ENCODE measurements around the gene DNMT3B.

Gene DNMT3B

DNA sequence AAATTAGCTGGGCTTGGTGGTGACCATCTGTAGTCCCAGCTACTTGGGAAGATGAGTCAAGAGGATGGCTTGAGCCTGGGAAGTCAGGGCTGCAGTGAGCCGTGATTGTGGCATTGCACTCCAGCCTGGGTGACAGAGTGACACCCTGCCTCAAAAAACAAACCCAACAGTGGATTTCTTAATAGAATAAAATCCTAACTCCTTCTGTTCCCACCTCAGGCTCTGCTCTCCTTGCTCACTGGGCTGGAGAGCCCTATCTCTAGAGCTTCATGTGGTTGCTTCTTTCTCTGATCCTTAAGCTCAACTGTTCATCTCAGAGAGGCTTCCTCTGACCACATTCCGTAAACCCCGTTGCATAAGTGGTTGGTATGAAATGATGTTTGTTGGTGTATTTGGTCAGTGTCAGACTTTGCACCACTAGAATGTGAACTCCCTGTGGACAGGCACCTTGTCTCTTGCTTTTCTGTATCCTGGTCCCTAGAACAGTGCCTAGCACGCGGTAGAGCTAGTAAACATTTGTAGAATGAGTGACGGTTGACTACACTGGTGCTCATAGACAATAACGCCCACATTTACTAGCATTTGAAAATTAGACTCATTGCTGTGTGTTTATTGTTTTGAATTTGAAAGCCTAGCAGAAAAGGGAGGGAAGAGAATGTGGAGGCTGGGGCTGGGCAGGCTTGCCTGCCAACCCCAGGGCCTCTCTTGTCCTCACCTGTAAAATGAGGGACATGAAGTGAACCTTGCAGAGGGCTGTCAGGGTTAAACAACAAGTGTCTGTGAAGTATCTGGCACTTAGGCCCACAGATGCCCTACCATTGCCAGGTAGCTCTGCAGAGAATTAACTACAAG, 61.8 kb downstream of the DNMT3B start:
- no peak for DNase-seq (ENCODE audit: low read depth in 2 of 2)

DNA sequence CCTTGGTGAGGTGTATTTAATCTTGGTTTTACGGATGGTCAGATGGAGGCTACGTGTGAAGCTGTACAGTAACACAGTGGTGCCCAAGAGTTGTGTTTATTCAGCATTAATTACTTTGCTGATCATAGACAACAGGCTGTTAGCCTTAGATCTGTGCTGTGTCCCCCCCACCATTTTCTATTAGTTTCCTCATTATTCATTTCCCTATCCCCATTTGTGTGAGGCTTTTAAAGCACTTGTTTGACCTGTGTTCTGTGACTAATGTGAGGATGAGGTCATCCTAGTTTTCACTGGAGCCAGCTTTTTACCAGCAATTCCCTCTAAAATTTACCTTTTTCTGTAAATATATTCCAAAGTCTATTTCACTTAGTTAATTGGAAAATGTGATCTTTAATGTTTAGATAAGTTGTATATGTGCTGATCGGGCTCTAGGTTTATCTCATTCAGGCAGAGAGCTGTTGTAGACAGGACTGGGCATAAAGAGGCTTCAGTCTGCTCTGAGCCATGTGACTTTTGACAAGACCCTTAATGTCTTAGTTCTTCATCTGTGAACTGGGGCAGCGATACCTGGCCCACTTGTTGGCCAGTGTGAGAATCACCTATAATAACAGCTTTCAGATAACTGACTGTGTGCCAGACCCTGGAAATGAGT, 66.0 kb downstream of the DNMT3B start:
- no peak for DNase-seq (ENCODE audit: low read depth in 2 of 2)

DNA sequence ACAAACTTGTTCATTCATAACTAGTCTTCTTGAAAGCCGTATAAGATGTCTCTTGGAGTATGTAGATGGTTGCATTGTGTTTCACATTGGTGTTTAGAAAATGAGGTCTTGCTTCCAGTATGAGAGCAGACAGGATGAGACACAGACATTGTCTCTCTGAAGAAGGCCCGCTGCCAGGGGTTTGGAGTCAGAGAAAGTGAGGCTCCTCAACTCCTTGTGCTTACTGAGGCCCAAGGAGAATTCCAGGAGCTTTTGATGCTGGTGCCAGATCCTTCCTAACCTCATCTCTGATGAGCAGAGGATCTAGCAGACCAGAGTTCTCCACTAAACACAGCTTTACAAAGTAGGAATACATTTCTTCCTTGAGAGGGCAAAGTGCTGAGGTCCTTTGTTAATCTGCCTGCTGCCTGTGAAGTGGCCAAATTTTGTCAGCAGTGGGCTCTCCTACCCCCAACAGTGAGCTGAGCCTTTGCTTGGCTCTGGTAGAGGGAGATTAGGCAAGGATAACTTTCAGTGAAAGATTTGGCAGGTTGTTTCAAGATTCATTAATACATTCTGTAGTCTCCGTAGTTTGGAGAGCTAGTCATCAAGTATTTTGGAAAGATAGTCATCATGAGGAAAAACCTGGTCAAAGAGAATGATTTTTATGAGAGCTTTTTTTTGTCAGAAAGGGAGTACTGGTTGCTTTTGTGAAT, 67.3 kb downstream of the DNMT3B start:
- DNase-seq (ENCODE audit: low read depth in 2 of 2), result no peak

DNA sequence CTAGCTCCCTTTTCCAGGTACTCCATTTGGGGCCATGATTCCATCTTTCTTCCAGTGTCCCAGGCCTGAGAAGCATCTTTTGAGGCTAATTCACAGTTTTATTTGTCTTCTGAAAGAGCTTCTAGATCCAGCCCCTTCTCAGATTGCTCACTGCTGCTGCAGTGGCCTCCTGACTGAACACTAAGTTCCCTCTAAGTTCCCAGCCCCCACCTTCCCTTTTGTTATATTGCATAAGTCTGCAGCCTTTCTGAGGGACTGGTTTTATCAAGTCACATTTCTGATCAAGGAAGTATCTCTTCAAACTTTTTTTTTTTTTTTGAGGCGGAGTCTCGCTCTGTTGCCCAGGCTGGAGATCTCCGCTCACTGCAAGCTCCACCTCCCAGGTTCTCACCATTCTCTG, 68.3 kb downstream of the DNMT3B start:
- no peak for DNase-seq (ENCODE audit: low read depth in 2 of 2)

DNA sequence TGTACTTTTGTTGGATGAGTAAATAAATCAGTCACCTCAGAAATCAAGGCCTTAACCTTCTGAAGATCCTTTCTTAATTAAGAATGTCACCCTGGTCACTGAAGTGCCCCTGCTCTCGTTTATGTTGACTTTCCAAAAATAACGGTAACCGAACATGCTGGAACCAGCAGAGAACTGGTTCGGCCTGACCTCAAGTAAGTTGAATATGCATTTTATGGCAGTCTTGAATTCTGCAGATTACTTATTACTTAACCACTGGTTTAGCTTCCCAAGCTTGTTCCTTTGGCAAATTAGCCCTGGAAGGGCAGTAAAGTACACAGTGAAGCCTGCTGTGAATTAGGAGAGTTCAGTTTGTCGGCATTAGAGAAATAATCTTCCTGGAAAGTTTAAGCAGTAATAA, 69.8 kb downstream of the DNMT3B start:
- DNase-seq (ENCODE audit: low read depth in 2 of 2), result no peak

DNA sequence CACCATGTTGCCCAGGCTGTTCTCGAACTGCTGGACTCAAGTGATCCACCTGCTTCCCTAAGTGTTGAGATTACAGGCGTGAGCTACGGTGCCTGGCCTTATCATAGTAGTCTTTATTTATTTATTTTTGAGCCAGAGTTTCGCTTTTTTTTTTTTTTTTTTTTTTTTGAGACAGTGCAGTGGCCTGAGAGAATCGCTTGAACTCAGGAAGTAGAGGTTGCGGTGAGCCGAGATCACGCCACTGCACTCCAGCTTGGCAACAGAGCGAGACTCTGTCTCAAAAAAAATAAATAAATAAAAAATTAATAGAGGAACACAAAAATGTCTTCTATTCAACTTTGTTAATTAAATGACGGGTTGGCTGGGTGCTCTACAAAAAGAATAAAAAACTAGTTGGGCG, 70.5 kb downstream of the DNMT3B start:
- DNase-seq (ENCODE audit: low read depth in 2 of 2), result no peak

DNA sequence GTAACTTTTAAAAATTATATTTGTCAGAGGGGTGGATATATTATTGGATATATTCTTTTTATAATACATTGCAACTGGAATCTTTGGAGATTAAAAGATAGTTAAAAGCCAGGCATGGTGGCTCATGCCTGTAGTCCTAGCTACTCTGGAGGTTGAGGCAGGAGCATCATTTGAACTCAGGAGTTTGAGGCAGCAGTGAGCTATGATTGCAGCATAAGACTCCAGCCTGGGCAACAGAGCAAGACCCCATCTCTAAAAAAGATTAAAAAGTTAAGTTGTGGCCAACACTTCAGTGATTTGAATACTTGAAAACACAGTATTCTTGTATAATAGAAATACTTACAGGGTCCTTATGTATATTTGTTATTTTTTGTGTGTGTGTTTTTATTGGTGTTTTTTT, 72.8 kb downstream of the DNMT3B start:
- no peak for DNase-seq (ENCODE audit: low read depth in 2 of 2)

DNA sequence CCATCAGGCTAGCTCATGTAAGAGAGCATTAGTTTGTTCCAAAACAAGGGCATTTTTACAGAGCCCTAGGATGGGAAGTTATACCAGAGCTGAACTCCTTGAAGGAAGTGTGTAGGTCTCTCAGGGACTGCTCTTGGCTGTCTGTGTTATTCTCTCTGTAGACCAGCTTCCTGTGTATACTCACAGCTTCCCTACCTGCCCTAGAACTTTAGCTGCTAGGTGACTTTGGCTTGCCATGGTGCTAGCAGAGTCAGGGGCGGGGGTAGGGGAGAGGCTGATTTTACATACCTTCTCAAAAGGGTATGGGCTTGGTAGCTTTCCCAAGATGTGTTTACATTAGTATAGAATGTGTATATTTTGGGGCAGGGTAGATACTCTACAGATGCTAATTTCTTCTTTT, 75.0 kb downstream of the DNMT3B start:
- DNase-seq (ENCODE audit: low read depth in 2 of 2), result no peak

DNA sequence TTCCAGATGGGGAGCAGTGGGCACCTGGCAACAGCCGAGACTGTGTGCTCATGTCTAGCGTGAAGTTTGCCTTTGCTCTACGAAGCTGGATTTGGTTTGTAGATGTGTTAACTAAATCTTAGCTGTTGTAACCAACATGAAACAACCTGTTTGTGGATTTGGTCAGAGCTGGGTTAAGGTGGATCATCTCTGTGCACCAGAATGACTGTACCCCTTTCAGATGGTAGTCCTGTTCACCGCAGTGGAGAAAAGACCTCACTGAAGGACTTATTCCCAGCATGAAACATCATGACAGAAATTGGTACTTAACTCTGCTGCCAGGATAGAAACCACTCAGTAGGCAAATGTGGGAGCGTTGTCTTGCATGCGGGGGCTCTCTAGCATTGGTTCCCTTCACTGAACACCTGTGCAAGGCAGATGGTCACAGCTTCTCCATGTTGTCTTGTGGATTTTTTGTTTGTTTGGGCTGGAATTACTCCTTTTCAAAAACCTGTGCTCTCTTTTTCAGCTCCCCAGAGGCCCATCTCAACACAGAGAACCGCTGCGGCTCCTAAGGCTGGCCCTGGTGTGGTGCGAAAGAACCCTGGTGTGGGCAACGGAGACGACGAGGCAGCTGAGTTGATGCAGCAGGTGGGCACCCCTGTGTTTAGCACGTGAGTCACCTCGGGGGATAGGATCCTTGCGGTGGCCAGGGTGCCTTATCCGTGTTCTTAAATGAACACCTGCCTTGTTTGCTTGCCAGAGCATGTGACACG, 77.2 kb downstream of the DNMT3B start:
- DNase-seq (ENCODE audit: low read depth in 2 of 2), result no peak

DNA sequence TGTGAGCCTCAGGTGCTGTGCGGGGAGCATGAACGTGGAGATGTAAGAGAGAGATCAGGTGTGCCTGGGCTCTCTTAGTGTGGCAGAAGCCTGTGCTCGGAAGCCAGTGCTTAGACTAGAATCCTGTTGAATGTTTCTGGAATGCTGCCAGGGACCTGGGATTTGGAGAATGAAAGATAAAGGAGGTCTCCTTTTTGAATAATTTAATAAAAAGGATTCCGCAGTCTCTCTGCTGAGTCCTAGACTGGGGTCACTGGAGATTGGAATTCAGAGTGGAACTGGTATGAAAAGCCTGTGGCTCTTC, 77.7 kb downstream of the DNMT3B start:
- DNase-seq (ENCODE audit: low read depth in 2 of 2), result no peak

DNA sequence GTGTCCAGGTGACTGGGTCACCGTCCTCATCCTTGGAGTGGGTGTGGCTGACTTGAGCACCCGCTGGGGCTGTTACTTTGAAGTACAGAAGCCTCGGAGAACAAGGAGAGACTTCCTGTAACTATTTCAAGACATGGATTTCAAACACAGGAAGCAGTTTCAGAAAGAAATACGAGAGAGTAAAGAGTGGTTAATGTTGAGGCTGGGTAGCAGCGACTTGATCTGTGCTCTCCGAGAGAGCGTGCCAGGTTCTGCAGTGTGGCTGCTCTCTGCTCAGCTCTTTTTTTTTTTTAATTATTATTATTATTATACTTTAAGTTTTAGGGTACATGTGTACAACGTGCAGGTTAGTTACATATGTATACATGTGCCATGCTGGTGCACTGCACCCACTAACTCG, 79.0 kb downstream of the DNMT3B start:
- no peak for DNase-seq (ENCODE audit: low read depth in 2 of 2)

DNA sequence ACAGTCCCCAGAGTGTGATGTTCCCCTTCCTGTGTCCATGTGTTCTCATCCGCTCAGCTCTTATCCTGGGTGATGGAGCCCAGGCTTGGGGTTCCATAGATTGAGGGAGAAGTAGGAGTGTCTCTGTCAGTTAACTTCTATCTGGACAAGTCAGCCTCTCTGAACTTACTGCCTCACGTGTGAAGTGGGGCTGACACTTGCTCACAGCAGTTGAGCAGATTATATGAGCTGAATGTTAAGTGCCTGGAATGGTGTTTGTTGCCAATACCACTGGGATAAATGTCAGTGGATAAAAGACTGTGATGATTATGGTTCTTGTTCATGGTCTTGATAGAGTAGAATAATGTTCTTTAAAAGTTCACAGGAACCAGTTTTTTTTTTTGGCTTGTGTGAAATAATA, 79.4 kb downstream of the DNMT3B start:
- no peak for DNase-seq (ENCODE audit: low read depth in 2 of 2)

DNA sequence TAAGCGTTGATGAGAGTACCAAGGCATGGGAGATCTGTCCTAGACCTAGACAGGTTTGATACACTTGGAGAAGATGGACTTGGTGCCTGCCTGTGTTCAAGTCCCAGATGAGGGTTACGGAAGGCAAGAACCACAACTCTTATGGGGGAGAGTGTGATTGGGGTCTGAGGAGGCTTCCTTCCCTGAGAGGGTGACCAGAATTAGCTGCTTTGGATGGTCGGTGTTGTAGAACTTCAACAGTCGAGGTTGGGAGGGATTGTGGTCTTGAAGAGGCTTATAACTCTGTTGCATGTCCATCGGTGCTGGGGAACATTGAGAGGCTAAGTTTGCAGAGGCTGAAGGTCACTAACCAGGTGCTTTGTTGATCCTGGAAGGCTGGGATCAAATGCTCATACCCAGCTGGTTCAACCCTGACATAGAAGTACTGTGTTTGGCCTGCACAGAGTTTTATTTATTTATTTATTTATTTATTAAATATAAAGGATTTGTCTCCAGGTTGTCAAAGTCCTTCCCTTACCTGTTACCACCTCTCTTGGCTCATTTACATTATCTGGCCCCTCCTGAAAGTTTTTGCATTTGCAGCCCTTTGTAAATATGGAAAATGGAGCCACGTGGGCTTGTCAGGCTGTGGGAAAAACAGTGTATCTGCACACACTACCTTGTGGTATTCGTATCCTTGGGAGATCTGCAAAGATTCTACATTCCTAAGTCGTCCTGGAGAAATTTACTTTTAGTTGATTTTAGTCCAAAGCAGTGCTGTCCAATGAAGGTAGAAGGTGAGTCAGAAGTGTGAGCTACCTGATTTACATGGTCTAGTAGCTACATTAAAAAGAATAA, 80.7 kb downstream of the DNMT3B start:
- no peak for DNase-seq (ENCODE audit: low read depth in 2 of 2)

DNA sequence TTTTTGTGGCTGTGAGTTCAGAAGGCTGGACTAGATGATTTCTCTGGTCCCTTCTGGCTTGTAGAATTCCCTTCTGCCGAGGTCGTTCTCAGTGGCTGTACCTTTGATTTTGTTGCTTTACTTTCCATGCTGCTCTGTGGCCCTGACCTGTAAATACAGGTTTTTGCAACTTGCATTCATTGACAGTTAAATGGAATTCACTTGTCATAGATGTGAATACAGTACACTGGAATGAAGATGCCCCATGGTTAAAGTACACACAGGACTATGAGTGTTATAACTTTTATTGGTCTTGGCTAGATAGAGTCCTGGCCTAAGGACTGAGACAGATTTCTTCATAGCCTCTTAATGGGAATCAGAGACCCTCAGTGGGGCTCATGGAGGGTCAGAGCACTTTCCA, 83.6 kb downstream of the DNMT3B start:
- no peak for DNase-seq (ENCODE audit: low read depth in 2 of 2)

DNA sequence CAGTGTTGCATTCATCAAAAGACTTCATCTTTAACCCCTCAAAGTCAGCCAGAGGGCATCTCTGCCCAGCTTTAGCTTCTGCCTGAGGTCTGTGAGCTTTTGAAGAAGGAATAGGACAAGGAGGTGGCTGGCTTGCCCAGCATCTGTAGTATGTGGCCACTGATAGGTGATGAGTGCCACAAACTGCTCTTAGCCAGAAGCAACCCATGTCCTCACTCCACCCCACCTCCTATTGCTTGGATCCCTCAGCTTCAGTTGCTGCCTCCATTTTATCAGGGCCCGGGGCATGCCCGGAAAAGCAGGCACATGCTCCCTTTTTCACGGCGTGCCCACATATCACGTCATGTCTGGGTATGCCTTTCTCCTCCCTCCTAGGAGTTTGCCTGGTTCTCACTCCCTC, 84.7 kb downstream of the DNMT3B start:
- DNase-seq (ENCODE audit: low read depth in 2 of 2), result no peak

DNA sequence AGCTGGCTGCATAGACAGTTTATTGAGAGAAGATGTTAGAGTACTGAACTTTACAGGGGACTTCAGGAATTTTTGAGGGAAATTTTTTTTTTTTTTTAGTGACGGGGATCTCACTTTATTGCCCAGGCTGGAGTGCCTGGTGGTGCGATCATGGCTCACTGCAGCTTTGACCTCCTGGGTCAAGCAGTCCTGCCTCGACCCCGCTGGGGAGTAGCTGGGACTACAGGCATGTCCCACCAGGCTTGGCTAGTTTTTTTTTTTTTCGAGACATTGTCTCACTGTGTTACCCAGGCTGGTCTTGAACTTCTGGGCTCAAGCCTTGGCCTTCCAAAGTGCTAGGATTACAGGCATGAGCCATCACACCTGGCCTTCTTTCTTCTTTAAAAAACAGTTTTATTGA, 85.8 kb downstream of the DNMT3B start:
- DNase-seq (ENCODE audit: low read depth in 2 of 2), result no peak

DNA sequence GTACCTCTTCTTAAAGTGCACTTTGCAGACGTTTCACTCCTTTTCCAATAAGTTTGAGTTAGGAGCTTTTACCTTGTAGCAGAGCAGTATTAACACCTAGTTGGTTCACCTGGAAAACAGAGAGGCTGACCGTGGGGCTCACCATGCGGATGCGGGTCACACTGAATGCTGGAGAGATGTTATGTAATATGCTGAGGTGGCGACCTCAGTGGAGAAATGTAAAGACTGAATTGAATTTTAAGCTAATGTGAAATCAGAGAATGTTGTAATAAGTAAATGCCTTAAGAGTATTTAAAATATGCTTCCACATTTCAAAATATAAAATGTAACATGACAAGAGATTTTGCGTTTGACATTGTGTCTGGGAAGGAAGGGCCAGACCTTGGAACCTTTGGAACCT, 86.7 kb downstream of the DNMT3B start:
- DNase-seq (ENCODE audit: low read depth in 2 of 2), result no peak

DNA sequence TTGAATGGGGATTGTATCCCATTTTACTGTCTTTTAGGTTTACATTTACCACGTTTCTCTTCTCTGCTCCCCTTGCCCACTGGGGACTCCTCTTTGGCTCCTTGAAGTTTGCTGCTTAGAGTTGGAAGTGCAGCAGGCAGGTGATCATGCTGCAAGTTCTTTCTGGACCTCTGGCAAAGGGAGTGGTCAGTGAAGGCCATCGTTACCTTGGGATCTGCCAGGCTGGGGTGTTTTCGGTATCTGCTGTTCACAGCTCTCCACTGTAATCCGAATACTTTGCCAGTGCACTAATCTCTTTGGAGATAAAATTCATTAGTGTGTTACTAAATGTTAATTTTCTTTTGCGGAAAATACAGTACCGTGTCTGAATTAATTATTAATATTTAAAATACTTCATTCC, 87.4 kb downstream of the DNMT3B start:
- no peak for DNase-seq (ENCODE audit: low read depth in 2 of 2)

DNA sequence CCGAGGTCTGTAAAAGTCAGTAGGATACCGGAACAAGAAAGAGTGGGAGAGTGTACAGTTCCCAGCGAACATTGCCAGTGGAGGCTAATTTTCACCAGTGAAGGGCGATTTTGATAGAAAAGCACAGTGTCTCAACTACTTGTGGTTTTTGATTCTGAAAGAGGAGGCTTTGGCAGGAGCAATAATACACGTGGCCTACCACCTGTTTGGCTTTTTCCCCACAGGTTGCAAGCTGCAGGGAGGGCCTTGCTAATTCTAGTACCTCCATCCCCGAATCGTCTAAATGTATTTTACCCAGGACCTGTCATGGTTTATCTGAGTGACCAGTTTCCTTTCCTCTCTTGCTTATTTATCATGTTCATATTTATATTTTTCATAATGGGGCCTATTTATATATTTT, 93.2 kb downstream of the DNMT3B start:
- DNase-seq (ENCODE audit: low read depth in 2 of 2), result no peak

DNA sequence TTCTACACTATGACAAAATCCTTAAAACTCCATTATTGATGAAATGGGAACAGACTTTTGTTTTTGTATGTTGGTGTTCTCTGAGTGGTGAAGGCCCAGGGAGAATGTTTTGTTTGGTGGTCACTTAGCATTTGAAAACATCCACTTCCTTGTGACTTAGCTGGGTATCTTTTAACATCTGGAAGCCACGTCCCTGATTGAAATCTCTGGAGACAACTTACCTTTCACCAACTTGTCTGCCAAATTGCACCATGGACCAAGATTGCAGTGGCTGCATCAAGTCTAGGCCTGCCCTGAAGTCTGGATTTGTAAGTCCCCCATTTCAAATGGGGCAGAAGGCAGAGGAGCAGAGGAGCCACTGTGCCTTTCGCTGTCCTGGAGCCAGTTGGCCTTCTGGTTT, 96.0 kb downstream of the DNMT3B start:
- no peak for DNase-seq (ENCODE audit: low read depth in 2 of 2)
